ENCODE measurements around the gene DLG3.
"Not testable (repeated sequence)": the region's sequence is repeated elsewhere in the genome, so short reads cannot be mapped to it uniquely, and the experiment has no call there.

The DLG3 gene

GRCh38 chrX:70477734-70478075 is 33.1 kb downstream of the DLG3 start:
- DNase-seq, result no peak

DNA sequence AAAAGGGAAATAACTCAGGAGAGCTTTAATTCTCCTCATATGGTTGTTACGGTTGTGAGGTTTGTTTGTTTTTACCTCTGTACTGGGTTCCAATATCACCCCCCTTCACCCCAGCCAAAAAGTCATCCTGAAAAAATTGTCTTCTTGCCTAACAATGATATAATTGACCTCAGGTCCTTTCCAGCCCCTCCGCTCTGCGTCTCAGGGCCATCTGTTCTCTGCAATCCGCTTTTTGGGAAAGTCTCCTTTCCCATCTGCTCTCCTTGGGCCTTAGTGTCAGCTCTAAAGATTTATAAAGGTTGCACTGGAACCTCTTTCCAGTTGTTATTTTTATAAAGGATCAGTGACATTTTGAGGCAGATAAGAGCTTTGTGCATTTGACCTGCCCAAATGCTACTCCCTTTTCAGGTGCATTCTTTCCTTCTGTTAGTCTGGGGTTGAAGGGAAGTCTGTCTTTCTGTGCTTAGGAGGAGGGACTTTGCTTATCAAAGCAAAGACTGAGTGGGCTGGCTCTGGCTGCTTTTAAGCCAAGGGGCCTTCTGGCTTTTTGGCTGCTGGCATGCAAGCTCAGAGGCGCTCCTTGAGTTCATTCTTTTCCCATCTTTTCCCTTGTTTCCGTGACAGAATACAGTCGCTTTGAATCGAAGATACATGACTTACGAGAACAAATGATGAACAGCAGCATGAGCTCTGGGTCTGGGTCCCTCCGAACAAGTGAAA is 34.1 kb downstream of the DLG3 start:
- DNase-seq, result no peak

DNA sequence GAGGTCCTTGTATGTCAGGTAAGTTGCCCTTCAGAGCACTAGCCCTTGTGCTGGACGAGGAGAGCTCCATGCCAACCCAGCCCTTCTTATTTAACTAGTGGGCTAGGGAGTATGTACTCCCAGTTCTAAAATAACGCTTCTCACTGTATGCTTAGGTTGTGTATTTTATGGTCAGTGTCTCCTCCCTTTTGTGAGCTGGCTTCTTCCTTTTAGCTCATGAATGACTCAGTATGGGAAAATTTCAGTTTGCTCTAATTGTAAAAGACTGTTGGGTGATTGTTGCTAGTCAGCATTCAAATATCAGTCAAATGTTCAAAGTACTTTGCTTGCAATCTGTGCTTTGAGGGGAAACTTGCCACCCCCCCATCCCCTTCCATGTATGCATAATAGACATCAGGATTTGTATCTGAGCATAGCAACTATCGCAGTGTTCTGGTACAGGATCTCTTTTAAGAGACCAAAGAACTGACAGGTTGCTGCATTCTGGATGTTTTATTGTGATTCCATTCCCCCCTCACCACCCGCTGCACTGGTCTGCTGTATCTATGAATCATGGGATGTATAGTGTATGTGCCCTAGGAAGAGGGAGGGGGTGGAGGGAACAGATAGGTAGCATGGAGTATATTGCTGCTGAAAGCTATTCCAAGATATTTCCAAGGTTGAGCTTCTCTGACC is 34.7 kb downstream of the DLG3 start:
- no peak for DNase-seq

- no peak for DNase-seq
These were observed 35.5 kb downstream of the DLG3 start for GRCh38 chrX:70479922-70480659.

DNA sequence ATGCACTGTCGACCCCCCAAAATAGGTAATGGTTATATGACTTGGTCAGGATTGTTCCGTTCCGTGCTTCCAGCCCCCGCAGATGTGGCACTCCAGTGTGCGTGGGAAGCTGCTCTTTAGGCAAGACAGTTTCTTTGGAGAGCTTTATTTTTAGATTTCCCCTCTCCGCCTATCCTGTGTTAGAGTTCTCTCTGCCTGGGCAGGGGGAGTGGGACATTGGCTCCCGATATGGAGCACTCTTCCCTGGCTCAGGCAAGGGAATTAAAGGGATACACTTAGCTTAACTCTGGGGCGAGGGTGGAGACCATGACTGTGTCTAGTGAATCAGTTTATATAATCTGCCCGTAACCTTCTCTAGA is 36.0 kb downstream of the DLG3 start:
- DNase-seq, result no peak

GRCh38 chrX:70481471-70482270 is 37.0 kb downstream of the DLG3 start:
- no peak for DNase-seq

GRCh38 chrX:70482300-70482699 is 37.7 kb downstream of the DLG3 start:
- no peak for DNase-seq

DNA sequence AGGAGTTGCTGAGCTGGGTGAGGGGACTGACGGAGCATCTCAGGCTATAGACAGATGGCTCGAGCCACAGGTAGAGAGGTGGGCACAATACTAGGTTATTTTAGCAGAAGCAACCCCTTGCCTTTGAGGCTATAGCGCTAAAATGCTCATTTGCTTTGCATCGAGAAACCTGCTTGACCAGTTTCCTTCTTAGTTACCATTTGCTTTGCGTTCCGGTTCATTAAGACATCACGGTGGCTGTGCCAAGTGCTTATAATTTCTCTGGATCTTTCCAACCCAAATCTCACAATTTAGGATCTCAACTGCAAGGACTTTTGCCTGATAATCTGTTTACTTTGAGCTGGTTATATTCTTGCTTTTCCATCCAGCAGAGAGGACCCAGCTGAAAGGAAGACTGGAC is 40.8 kb downstream of the DLG3 start:
- DNase-seq, result no peak

GRCh38 chrX:70488856-70489255 is 44.2 kb downstream of the DLG3 start:
- no peak for DNase-seq

DNA sequence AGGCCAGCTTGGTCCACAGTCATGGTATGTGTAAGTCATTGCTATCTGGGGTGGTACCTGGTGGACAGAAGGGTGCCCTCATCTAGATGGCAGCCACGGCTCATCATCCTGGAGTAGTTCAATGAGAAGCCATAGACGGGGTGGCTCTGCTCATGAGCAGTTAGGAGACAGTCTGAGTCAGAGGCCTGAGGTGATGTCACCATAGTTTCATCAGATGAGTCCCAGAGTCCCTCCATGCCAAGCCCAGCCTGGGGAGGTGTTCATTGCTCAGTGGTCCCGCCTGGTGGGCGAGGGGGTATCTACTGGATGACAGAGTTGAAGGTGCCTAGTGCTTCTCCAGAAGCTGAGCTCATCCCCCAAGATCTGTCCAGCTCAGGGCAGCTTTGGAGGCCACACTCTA is 49.8 kb downstream of the DLG3 start:
- DNase-seq, result no peak

DNA sequence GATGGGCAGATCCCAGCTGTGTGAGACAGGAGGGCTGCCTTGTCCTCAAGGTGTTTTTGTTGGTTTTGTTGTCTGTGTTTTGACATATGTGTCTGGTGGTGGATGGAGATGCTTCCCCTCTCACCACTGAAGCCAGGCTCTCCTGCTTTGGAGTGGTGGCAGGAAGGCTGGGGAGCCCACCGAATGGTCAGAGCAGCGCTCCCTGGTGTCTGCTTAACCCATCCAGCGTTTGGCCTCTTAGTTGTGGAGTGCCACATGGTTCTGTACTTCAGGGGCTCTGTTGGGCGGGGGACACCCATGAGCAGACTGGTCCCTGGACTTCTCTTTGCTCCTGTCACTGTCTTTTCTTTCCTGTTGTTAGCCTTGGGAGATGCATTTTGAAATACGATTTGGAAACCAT is 51.9 kb downstream of the DLG3 start:
- no peak for DNase-seq

DNA sequence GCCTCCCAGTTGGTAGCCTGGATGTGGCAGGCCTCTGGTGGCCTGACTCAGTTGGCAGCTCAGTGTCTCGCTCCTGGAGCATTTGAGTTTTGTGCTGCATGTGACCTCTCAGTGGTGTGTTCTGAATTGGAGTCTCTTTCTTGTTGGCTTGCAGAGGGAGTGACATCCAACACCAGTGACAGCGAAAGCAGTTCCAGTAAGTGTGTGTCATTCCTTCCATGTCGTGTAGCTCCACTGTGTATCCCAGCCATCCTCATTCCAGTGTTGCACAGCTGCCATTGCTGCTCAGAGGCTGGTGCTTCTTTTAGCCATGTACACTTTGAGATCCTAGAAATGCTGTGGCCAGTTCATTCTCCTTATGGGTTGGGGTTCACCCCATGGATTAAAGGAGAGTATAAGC is 52.4 kb downstream of the DLG3 start:
- no peak for DNase-seq

DNA sequence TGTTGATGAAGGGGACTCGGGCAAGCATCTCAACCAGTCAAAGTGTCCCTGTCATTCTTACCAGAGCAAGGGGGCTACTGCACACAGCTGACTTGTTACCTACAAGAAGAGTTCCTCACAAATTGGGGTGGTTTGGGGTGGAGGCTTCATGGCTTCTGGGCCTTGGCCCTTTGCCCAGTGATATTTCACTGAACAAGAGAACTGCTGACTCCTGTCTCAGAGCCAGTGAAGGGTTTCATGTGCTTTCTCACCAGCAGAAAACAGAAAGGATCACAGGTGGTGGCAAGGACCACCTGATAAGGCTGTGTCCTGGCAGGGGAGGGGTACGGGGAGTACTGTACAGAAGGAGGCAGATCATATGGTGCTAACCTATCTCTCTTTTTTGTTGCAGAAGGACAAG is 53.5 kb downstream of the DLG3 start:
- no peak for DNase-seq

DNA sequence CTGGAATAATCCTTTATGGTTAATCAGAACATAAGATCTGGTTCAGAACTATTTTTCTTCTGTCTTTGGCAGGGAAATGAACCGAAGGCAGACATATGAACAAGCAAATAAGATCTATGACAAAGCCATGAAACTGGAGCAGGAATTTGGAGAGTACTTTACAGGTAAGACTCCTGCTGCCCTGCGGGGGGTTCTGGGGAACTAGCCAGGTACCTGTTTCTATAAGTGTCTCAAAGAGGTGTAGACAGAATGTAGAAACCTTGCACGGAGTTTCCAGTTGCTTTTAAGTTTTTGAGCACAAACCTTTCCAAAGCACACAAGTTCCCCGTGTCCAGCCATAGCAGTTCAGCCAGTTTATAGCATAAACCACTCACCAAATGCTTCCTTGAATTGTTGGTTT is 56.2 kb downstream of the DLG3 start:
- no peak for DNase-seq

GRCh38 chrX:70504772-70505450 is 60.3 kb downstream of the DLG3 start:
- no peak for DNase-seq

DNA sequence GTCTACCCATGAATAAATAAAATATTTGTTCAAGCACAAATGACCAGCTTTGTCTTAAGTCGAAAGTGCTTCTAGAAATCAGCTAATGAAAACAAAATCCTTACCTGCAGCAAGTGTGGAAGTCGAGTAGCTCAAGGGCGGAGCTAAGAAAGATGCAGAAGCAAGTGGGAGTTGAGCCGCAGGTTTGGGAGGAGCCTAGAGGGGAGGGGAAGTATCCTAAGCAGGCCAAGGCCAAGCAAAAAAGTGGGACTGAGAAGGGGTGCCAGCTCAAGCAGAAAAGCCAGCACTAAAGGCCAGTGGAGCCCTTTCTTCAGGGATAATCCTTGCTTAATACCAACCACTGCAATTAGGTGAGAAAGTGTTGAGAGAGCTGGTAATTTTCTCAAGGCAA is 60.8 kb downstream of the DLG3 start:
- DNase-seq, result no peak

DNA sequence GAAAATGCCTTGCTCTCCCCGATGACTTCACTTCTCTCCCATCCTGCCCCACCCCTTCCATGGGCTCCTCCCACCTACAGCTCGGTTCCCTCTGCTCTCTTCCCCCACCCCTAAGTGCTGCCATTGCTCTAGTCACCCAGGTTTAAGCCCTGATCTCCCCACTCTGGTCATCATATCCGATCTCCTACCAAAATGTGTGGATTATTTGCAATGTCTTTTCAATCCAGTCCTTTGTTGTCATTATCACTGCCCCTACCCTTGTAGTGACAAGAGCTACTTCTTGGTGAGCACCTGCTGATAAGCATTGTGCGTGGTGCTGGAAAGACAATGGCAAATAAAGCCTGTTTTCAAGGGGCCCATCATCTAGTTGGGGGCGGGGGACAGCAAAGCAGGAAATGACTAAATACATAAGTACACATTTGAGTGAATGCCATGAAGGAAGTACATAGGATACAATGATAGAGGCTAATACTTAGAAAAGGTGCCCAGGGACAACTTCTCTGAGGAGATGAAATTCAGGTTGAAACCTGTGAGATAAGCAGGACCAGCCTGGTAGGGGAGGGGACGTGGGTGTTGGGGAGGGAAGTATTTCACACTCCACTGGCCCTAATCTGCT is 63.8 kb downstream of the DLG3 start:
- DNase-seq, result no peak

DNA sequence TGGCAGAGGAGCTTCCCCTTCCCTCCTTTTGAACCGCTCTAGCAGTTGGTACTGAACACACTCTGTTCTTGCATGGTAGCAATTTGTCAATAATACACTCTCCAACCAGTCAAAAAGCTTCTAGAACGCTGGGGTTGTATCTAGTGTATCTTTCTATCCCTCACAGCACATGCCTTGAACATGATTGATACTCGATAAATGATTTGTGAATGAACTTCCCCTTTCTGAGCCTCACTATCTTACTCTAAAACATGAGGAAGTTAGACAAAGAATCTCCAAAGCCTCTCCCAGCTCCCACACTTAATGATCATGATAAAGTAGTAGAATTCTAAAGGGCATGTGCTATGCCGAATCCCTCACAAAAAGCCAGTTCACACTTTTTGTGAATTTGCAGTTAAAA is 64.4 kb downstream of the DLG3 start:
- DNase-seq, result no peak

DNA sequence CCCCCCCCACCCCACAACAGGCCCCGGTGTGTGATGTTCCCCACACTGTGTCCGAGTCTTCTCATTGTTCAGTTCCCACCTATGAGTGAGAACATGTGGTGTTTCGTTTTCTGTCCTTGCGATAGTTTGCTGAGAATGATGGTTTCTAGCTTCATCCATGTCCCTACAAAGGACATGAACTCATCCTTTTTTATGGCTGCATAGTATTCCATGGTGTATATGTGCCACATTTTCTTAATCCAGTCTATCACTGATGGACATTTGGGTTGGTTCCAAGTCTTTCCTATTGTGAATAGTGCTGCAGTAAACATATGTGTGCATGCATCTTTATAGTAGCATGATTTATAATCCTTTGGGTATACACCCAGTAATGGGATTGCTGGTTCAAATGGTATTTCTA is 70.6 kb downstream of the DLG3 start:
- not testable (repeated sequence) for DNase-seq

DNA sequence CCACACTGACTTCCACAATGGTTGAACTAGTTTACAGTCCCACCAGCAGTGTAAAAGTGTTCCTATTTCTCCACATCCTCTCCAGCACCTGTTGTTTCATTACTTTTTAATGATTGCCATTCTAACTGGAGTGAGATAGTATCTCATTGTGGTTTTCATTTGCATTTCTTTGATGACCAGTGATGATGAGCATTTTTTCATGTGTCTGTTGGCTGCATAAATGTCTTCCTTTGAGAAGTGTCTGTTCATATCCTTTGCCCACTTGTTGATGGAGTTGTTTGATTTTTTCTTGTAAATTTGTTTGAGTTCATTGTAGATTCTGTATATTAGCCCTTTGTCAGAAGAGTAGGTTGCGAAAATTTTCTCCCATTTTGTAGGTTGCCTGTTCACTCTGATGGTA is 71.1 kb downstream of the DLG3 start:
- not testable (repeated sequence) for DNase-seq

GRCh38 chrX:70525733-70526132 is 81.1 kb downstream of the DLG3 start:
- DNase-seq, result no peak

- no peak for DNase-seq
These were observed 82.4 kb downstream of the DLG3 start for GRCh38 chrX:70527053-70527452.

All from cortex of kidney (tissue), 1 donor.